Fibroblast of pulmonary artery (primary cell): ENCODE results near the gene FBXW4.
A peak's percentile ranks its signal among the peaks of the same experiment; 100 is the strongest.

ENCODE experiments used
- DNase-seq: peaks from one replicate; pipeline ENCODE4 v3.0.0-alpha.2; 2010; ENCODE audit warnings: low read depth
- H3K4me3 ChIP-seq: replicated peaks from 2 replicates; pipeline ENCODE4 v1.5.1; 2011; ENCODE audit warnings: low read depth, mild to moderate bottlenecking, control low read depth, low read length, moderate library complexity
- TF ChIP-seq, protein P1 (sequence below): IDR thresholded peaks from 2 replicates; pipeline ENCODE4 v1.5.1; 2011; ENCODE audit warnings: mild to moderate bottlenecking, control low read depth, low read length, inconsistent platforms; ENCODE audit errors: missing control alignments

Gene FBXW4

GRCh38 chr10:101575091-101575490 is 119.9 kb downstream of the FBXW4 start:
- no peak for DNase-seq
- TF ChIP-seq, protein P1, sequence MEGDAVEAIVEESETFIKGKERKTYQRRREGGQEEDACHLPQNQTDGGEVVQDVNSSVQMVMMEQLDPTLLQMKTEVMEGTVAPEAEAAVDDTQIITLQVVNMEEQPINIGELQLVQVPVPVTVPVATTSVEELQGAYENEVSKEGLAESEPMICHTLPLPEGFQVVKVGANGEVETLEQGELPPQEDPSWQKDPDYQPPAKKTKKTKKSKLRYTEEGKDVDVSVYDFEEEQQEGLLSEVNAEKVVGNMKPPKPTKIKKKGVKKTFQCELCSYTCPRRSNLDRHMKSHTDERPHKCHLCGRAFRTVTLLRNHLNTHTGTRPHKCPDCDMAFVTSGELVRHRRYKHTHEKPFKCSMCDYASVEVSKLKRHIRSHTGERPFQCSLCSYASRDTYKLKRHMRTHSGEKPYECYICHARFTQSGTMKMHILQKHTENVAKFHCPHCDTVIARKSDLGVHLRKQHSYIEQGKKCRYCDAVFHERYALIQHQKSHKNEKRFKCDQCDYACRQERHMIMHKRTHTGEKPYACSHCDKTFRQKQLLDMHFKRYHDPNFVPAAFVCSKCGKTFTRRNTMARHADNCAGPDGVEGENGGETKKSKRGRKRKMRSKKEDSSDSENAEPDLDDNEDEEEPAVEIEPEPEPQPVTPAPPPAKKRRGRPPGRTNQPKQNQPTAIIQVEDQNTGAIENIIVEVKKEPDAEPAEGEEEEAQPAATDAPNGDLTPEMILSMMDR = no peak
- H3K4me3 ChIP-seq = no peak overlapping the region

DNA sequence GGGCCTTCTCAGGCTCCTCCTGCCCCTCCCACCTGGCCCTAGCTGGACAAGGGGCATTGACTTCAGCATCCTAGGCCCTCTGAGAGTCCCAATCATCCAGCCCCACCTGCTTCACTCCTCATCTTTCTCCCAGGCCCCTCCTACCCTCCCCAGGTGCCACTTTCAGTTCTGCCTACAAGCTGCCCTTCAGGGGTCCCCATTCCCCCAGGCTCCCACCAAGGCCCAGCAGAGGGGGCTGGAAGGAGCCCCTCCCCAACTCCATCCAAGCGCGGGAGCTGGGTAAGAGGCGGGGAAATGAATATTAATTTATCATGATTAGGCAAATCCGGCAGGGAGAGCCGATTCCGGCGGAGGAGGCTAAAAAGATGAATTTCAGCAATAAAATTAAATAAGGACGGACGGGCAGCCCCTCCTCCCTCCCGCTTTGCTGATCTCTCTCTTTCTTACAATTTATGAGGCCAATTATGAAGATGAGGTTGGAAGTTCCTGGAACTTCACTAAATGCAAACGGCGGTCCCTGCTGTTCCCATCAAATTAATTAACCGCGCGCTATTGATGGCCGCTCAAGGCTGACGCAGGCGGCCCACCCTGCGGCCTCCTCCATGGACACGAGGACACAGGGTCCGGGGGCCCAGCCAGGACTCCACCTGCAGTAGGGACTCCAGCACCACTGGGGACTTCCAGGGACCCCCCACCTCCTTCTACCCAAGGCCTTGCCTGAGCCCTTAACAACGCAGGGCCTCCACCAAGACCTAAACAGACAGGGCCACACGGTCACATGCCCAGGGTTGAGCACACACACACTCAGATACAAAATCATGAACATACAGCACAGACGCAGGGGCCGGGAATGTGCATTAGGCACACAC is 120.9 kb downstream of the FBXW4 start:
- H3K4me3 ChIP-seq = no peak overlapping the region
- no peak for DNase-seq
- TF ChIP-seq, protein P1 = no peak

DNA sequence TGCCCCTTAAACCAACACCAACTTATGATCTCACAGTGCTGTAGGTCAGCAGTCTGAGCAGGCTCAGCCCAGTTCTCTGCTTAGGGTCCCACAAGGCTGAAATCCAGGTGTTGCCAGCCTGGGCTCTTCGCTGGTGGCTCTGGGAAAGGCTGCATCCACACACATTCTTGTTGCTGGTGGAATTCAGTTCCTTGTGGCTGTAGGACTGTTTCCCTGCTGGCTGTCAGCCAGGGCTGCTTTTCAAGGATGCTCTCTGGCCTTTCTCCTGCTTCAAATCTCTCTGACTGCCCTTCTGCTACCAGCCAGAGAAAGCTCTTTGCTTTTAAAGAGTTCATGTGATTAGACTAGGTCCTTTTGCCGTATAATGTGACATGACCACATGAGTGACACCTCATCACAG is 122.2 kb downstream of the FBXW4 start:
- TF ChIP-seq, protein P1 = no peak
- no peak for DNase-seq

GRCh38 chr10:101572126-101572525 is 122.8 kb downstream of the FBXW4 start:
- TF ChIP-seq, protein P1 = no peak
- no peak for DNase-seq
- H3K4me3 ChIP-seq = no peak overlapping the region

More for the DNA sequence above, 122.2 kb downstream of the FBXW4 start:
- H3K4me3 ChIP-seq = no peak overlapping the region

DNA sequence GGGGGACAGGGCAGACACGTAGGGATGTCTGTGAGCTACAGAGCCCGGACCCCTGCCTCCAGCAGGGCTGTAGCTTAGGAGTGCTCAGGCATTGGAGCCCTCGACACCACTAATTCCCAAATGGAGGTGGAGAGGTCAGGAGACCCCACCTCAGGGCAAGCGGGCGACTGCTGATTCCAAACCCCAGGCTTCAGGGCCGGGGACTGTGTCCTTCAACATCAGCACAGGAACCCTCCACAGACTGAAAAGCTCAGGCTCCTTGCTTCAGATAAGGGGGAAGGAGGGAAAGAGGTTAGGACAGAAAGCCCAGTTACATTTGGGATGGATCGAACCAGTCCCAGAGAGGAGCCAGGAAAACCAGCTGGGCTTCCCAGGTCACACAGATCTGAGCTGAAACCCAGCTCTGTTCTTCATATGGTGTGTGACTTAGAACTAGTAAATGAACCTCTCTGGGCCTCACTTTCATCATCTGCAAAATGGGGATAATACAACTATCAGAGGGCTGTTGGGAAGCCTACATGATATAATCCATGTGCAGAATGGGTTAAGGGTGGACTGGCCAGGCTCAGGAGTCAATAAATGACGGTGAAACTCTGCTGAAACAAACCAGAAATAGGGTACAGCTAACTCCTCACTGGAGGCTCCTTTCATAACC is 123.6 kb downstream of the FBXW4 start:
- H3K4me3 ChIP-seq = no peak overlapping the region
- DNase-seq = no peak
- TF ChIP-seq, protein P1 = no peak

DNA sequence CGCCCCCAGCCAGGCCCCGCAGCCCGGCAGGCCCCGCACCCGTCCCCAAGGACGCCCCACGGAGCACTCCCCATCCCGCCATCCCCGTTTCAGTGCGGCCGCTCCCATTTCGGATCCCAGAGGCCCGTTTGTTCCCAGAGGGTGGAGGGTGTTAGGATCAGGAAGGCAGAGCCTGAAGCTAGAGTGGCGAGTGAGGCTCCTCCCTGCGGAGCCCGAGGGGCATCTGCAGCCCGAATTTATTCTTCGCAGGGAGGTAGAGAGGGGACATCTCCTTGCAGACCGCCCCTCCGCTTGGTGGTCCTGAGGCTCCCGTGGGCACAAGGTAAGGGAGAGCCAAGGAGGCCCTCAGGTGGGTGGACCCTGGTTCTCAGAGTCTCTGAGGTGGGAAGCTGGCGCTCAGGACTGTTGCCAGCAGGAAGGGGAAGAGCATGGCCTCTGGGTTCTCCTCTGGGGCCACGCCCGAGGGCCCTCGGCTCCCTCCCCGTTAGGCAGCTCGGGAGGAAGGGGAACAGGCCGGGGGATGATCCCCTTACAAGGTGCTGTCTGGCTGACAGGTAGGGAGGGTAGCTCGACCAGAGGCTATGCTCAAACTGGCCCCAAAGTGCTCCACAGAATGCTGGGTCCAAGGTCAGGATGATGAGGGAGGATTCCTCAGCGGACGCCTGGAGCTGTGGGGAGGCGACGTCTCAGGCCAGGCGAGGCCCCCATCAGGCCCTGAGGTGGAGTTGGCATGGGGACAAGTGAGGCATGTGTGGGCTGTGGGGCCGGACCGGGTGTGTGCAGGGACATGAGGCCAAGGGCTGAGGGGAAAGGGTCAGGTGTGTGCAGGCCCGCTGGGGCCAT is 124.3 kb downstream of the FBXW4 start:
- peak; percentile 20 for DNase-seq
- TF ChIP-seq, protein P1 = no peak
- H3K4me3 ChIP-seq = peak overlapping the region; percentile 59
